GM19328 (cell line): ENCODE results near the gene MVD.

Experiments
- ATAC-seq: cut with Tn5 transposase; IDR thresholded peaks from one replicate; pipeline ENCODE4 v1.9.1; 2021; ENCODE audit warnings: mild to moderate bottlenecking, moderate library complexity; ENCODE audit not compliant: unreplicated experiment

The MVD gene

GRCh38 chr16:88697831-88698615 lies 35.1 kb upstream of the MVD start:
- ATAC-seq: no peak

GRCh38 chr16:88697116-88697830 lies 34.4 kb upstream of the MVD start:
- no peak for ATAC-seq

GRCh38 chr16:88696441-88696840 lies 33.5 kb upstream of the MVD start:
- no peak for ATAC-seq

GRCh38 chr16:88695753-88696152 lies 32.9 kb upstream of the MVD start:
- ATAC-seq: no peak

GRCh38 chr16:88695218-88695617 lies 32.3 kb upstream of the MVD start:
- no peak for ATAC-seq

- no peak for ATAC-seq
These were observed 31.6 kb upstream of the MVD start for GRCh38 chr16:88694221-88695087.

- no peak for ATAC-seq
These were observed 30.7 kb upstream of the MVD start for GRCh38 chr16:88693420-88694177.

- ATAC-seq: no peak
These were observed 30.0 kb upstream of the MVD start for GRCh38 chr16:88692861-88693260.

- no peak for ATAC-seq
These were observed 29.2 kb upstream of the MVD start for GRCh38 chr16:88691924-88692560.

- no peak for ATAC-seq
These were observed 28.4 kb upstream of the MVD start for GRCh38 chr16:88691129-88691813.

- ATAC-seq: no peak
These were observed 27.6 kb upstream of the MVD start for GRCh38 chr16:88690341-88691128.

- ATAC-seq: no peak
These were observed 25.3 kb upstream of the MVD start for GRCh38 chr16:88688013-88688778.

- ATAC-seq: no peak
These were observed 24.8 kb upstream of the MVD start for GRCh38 chr16:88687676-88688012.

GRCh38 chr16:88687254-88687576 lies 24.3 kb upstream of the MVD start:
- ATAC-seq: no peak

GRCh38 chr16:88686439-88687253 lies 23.8 kb upstream of the MVD start, which contains the start of gene SNAI3:
TSS of gene SNAI3 (minus strand) at chr16:88686507. CDS start at chr16:88686406, 101 bp downstream.
- ATAC-seq: peak; percentile 67

GRCh38 chr16:88686062-88686438 lies 23.2 kb upstream of the MVD start:
- peak; percentile 9 for ATAC-seq
